ENCODE measurements around the gene STRIT1.

- TF ChIP-seq CTCF (IDR thresholded peaks at IDR 0.05) (no peak), POLR2A (IDR thresholded peaks at IDR 0.05) (no peak)
Measured at GRCh38 chr3:155313300-155313699, 19.8 kb upstream of the STRIT1 start.

Measured in esophagus squamous epithelium (tissue), 4 donors.